Activated naive CD4-positive, alpha-beta T cell treated with anti-CD3 and anti-CD28 coated beads, Interleukin-2, amount 50 U/mL, for 24 hours (primary cell): ENCODE results near the gene SIX1.

ENCODE experiments used
- H3K27ac Mint-ChIP-seq: one replicate; pipeline ENCODE4 v1.8.0; 2021; ENCODE audit warnings: mild to moderate bottlenecking, mixed read lengths
- H3K27me3 Mint-ChIP-seq: one replicate; pipeline ENCODE4 v1.8.0; 2021; ENCODE audit warnings: mixed read lengths
- H3K36me3 Mint-ChIP-seq: one replicate; pipeline ENCODE4 v1.8.0; 2021; ENCODE audit warnings: mixed read lengths
- H3K4me1 Mint-ChIP-seq: one replicate; pipeline ENCODE4 v1.8.0; 2021; ENCODE audit warnings: mixed read lengths
- H3K4me3 Mint-ChIP-seq: one replicate; pipeline ENCODE4 v1.8.0; 2021; ENCODE audit warnings: mild to moderate bottlenecking, mixed read lengths
- H3K9me3 Mint-ChIP-seq: one replicate; pipeline ENCODE4 v1.8.0; 2021; ENCODE audit warnings: mixed read lengths

SIX1 gene

GRCh38 chr14:60658211-60658690 is 9.0 kb upstream of the SIX1 start:
- H3K36me3 Mint-ChIP-seq, result peaks cover 2% of the 10 kb centered on the region
- peaks cover 41% of the 10 kb centered on the region for H3K4me1 Mint-ChIP-seq
- peak overlapping the region; percentile 85 for H3K4me3 Mint-ChIP-seq
- H3K27ac Mint-ChIP-seq, result no peak overlapping the region
- H3K27me3 Mint-ChIP-seq, result peaks cover 69% of the 10 kb centered on the region
- no peaks in the 10 kb centered on the region for H3K9me3 Mint-ChIP-seq

GRCh38 chr14:60657456-60658210 is 8.4 kb upstream of the SIX1 start:
- Mint-ChIP-seq H3K4me1 (peaks cover 43% of the 10 kb centered on the region), H3K9me3 (no peaks in the 10 kb centered on the region), H3K36me3 (peaks cover 2% of the 10 kb centered on the region), H3K27ac (no peak overlapping the region), H3K27me3 (peaks cover 65% of the 10 kb centered on the region), H3K4me3 (peak overlapping the region; percentile 85)

- Mint-ChIP-seq H3K4me1 (peaks cover 50% of the 10 kb centered on the region), H3K4me3 (peak overlapping the region; percentile 85), H3K27ac (no peak overlapping the region), H3K9me3 (no peaks in the 10 kb centered on the region), H3K36me3 (peaks cover 2% of the 10 kb centered on the region), H3K27me3 (peaks cover 70% of the 10 kb centered on the region)
These were observed 7.6 kb upstream of the SIX1 start for GRCh38 chr14:60656686-60657455.

GRCh38 chr14:60655898-60656685 is 6.8 kb upstream of the SIX1 start:
- H3K4me3 Mint-ChIP-seq, result peak overlapping the region; percentile 68
- H3K36me3 Mint-ChIP-seq, result peaks cover 2% of the 10 kb centered on the region
- H3K27ac Mint-ChIP-seq, result no peak overlapping the region
- peaks cover 72% of the 10 kb centered on the region for H3K27me3 Mint-ChIP-seq
- H3K9me3 Mint-ChIP-seq, result no peaks in the 10 kb centered on the region
- H3K4me1 Mint-ChIP-seq, result peaks cover 56% of the 10 kb centered on the region

- Mint-ChIP-seq H3K9me3 (no peaks in the 10 kb centered on the region), H3K27ac (no peak overlapping the region), H3K36me3 (peaks cover 2% of the 10 kb centered on the region), H3K27me3 (peaks cover 79% of the 10 kb centered on the region), H3K4me1 (peaks cover 56% of the 10 kb centered on the region), H3K4me3 (peak overlapping the region; percentile 68)
These were observed 6.0 kb upstream of the SIX1 start for GRCh38 chr14:60655119-60655897.

GRCh38 chr14:60654334-60654821 is 5.1 kb upstream of the SIX1 start:
- Mint-ChIP-seq H3K36me3 (peaks cover 2% of the 10 kb centered on the region), H3K27ac (no peak overlapping the region), H3K4me3 (no peak overlapping the region), H3K9me3 (no peaks in the 10 kb centered on the region), H3K27me3 (peaks cover 81% of the 10 kb centered on the region), H3K4me1 (peaks cover 63% of the 10 kb centered on the region)

DNA sequence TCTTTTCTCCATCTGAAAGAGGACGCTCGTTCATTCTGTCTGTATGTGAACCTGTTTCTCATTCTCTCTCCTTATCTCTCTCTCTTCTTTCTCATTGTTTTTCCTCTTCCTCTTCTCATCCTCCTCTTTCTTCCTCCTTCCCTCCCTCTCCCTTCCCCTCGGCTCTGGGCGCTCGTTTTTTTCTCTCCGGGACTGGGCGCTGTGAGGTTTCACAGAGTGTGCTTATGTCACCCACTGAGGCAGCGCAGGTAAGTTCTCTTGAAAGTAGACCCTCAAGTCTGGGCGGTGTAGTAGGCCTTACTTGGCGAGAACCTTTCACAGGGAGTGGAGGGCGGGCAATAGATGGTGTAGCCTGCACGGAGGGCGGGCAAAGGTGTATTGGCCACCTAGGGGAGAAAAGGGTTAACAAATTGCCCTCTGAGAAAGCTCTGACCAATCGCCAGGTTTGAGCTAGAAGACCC is 4.5 kb upstream of the SIX1 start:
- Mint-ChIP-seq H3K9me3 (no peaks in the 10 kb centered on the region), H3K4me1 (peaks cover 63% of the 10 kb centered on the region), H3K4me3 (peak overlapping the region; percentile 49), H3K27me3 (peaks cover 75% of the 10 kb centered on the region), H3K27ac (no peak overlapping the region), H3K36me3 (peaks cover 2% of the 10 kb centered on the region)

GRCh38 chr14:60652674-60653651 is 3.7 kb upstream of the SIX1 start:
- peak overlapping the region; percentile 49 for H3K4me3 Mint-ChIP-seq
- H3K9me3 Mint-ChIP-seq, result no peaks in the 10 kb centered on the region
- H3K27me3 Mint-ChIP-seq, result peaks cover 70% of the 10 kb centered on the region
- H3K4me1 Mint-ChIP-seq, result peaks cover 61% of the 10 kb centered on the region
- H3K36me3 Mint-ChIP-seq, result peaks cover under 1% of the 10 kb centered on the region
- no peak overlapping the region for H3K27ac Mint-ChIP-seq

DNA sequence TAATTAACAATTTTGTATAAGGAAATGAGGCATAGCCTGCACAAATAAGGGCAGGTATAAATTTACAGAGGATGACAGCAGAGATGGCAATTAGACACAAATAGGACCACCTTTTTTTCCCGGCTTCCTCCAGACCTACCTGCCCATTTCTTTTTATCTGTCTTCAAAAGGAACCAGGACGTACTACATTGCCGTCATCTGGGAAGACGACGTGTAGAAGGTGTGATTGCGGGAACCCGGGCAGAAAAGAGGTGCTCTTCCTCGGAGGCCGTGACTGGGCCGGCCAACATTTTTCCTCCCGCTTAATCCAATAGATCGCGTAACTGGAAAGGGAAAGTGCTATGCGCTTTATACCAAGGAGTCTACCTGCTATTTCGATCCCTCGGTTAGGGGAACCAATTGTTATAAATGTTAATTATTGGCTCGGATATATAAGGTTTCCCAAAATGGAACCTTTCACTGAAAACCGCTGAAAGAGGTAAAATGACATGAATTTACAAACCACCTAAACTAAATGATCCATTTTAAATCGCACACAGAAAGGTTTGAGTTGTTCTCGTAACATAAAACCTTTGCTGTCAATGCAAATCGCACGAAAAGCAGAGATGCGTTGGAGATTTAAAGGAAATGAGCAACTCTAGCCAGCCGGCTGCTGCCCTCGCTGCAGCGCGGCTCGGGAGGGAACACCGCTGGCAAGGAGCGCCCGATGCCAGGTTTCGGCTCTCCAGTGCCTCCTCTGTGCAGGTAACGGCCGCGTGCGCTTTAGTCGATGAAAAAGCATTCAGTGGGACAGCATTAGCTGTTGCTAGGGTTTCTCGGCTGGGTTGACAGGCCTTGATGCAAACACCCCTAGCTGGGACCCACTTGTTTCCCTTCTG is 2.8 kb upstream of the SIX1 start:
- Mint-ChIP-seq H3K27ac (no peak overlapping the region), H3K9me3 (no peaks in the 10 kb centered on the region), H3K27me3 (peaks cover 69% of the 10 kb centered on the region), H3K4me3 (peak overlapping the region; percentile 19), H3K4me1 (peaks cover 65% of the 10 kb centered on the region), H3K36me3 (no peaks in the 10 kb centered on the region)

DNA sequence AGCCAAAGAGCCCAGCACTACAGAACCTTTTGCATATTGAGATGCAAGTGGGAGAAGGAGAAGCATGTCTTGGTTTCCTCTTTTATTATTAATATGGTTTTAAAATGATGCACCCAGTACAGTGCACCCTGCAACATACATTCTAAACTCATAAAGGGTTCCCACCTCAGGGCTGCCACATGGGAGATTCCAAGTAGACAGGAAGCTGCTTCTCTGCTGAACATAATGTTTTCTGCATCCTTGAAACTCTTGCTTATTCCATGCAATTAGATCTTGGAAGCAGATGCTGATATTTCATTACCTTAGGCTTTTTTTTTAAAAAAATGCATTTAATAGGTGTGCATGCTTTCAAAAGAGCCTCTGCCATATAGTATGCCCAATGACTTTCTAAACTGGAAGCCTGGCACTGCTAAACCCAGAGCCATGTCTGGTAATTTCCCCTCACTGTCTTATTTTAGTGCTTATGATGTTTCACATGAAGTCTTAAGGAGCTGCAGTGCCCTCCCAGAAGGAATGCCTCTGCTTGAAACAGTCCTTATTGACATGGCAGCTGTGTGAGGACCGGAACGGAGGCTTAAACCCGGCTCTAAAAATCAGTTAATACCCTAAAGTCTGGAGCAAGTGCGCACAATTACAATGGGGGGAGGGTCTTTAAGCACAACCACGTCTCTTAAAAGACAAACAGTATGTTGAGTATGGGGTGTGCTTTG is 2.0 kb upstream of the SIX1 start:
- H3K27me3 Mint-ChIP-seq, result peaks cover 73% of the 10 kb centered on the region
- H3K27ac Mint-ChIP-seq, result no peak overlapping the region
- no peaks in the 10 kb centered on the region for H3K36me3 Mint-ChIP-seq
- H3K4me1 Mint-ChIP-seq, result peaks cover 68% of the 10 kb centered on the region
- H3K4me3 Mint-ChIP-seq, result no peak overlapping the region
- no peaks in the 10 kb centered on the region for H3K9me3 Mint-ChIP-seq

DNA sequence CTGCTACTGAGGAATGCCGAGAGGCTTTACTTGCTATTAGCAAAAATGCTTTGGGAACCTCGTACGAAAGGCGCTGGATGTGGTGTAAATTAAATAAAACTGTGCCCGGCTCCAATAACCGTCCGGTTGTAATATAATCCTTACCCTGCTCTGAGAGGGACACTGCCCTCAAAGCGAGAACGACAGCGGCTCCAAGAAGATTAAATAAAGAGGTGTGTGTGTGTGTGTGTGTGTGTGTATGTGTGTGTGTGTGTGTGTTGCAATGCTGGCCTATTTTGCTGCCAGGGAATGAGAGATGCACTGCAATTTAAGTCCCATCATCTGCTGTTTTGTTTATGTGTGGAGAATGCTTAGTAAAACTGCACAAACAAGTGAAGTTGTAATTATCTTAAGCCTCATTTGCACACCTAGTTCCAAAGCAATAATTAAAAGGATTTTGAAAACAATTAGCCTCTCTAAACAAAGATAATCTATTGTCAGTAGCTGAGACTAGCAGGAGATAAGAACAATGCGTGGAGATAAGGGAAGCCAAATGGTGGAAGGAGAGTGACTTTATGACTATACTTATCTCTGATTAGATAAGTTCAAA is 1.2 kb upstream of the SIX1 start:
- Mint-ChIP-seq H3K27me3 (peaks cover 72% of the 10 kb centered on the region), H3K4me3 (no peak overlapping the region), H3K4me1 (peaks cover 65% of the 10 kb centered on the region), H3K27ac (no peak overlapping the region), H3K9me3 (no peaks in the 10 kb centered on the region), H3K36me3 (no peaks in the 10 kb centered on the region)

DNA sequence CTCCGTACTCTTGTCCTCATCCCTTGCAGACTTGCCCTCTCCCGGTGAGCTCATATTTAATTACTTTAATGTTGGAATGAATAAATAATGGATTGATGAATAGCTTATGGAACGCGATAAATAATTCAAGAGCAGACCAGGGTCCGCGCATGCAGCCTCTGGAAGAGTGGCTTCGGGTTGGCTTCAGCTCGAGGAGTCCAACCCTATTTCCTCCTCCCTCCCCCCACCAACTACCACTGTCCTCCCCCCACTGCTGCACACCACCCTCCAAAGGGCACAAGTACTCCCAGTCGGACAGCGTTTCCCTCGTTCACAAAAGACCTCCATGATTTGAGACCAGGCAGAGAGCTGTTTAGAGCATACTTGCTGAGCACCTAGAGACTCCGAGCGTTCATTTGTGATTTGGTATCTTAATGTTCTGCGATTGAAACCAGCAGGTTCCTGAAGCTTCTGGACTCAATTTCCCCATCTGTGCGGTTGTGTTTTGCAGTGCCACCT is 647 bp upstream of the SIX1 start:
- Mint-ChIP-seq H3K9me3 (no peaks in the 10 kb centered on the region), H3K27ac (no peak overlapping the region), H3K27me3 (peaks cover 71% of the 10 kb centered on the region), H3K4me1 (peaks cover 59% of the 10 kb centered on the region), H3K36me3 (no peaks in the 10 kb centered on the region), H3K4me3 (no peak overlapping the region)
